ENCODE data around the gene RBL2. TPM values are rescaled to one million over a fixed set of nuclear protein-coding genes. Genes with fewer than 3 reads are reported as not detected.

Gene RBL2
- total and polyA plus RNA-seq, 2 of the 8 experiments (the other 6 are each of a cell fraction or from before 2014, with no cell fraction given) = 13.9 to 22.1 TPM

DNA sequence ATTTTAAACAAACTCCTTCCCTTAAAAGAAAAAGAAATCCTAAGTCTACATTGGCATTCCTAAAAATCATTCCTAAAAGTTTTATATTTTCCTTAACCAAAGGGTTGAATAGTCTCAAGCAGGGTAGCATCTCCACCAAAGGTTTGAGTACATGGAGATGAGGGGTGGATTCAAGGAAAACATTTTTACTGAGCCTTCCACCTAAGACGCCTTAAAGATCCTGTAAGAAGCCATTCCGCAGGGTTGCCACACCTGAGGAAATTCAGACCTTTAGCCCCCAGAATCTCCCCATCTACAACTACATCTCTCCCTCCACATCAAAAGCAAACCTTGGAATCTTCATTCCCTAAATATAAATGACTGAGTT lies 76.4 kb downstream of the RBL2 start (continued):
- TF ChIP-seq, protein P1, sequence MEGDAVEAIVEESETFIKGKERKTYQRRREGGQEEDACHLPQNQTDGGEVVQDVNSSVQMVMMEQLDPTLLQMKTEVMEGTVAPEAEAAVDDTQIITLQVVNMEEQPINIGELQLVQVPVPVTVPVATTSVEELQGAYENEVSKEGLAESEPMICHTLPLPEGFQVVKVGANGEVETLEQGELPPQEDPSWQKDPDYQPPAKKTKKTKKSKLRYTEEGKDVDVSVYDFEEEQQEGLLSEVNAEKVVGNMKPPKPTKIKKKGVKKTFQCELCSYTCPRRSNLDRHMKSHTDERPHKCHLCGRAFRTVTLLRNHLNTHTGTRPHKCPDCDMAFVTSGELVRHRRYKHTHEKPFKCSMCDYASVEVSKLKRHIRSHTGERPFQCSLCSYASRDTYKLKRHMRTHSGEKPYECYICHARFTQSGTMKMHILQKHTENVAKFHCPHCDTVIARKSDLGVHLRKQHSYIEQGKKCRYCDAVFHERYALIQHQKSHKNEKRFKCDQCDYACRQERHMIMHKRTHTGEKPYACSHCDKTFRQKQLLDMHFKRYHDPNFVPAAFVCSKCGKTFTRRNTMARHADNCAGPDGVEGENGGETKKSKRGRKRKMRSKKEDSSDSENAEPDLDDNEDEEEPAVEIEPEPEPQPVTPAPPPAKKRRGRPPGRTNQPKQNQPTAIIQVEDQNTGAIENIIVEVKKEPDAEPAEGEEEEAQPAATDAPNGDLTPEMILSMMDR (IDR thresholded peaks at IDR 0.05; ENCODE audit: control extremely low read depth in 1 of 3, insufficient read depth in 1 of 3, low read depth in 1 of 3, low read length in 3 of 3) = no peak
- TF ChIP-seq BRCA1 (IDR thresholded peaks at IDR 0.05; ENCODE audit: low read depth, low read length) = no peak
- TF ChIP-seq SIRT6 (IDR thresholded peaks at IDR 0.05; ENCODE audit: low read length) = no peak
- TF ChIP-seq, protein P2, sequence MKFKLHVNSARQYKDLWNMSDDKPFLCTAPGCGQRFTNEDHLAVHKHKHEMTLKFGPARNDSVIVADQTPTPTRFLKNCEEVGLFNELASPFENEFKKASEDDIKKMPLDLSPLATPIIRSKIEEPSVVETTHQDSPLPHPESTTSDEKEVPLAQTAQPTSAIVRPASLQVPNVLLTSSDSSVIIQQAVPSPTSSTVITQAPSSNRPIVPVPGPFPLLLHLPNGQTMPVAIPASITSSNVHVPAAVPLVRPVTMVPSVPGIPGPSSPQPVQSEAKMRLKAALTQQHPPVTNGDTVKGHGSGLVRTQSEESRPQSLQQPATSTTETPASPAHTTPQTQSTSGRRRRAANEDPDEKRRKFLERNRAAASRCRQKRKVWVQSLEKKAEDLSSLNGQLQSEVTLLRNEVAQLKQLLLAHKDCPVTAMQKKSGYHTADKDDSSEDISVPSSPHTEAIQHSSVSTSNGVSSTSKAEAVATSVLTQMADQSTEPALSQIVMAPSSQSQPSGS (IDR thresholded peaks at IDR 0.05; ENCODE audit: low read length) = no peak
- no peak for TF ChIP-seq EP300 (IDR thresholded peaks at IDR 0.05; ENCODE audit: borderline replicate concordance in 1 of 2, low read depth in 2 of 2, low read length in 2 of 2)
- no peak for TF ChIP-seq GTF2F1 (IDR thresholded peaks at IDR 0.05; ENCODE audit: borderline replicate concordance, low read depth, low read length)
